HG02870 (cell line): ENCODE data around the gene ZDHHC8.
A peak's percentile ranks its signal among the peaks of the same experiment; 100 is the strongest.

ENCODE experiments used
- ATAC-seq: cut with Tn5 transposase; IDR thresholded peaks from one replicate; pipeline ENCODE4 v1.9.1; 2021; ENCODE audit warnings: mild to moderate bottlenecking, moderate library complexity; ENCODE audit not compliant: unreplicated experiment

ZDHHC8 gene, protein sequence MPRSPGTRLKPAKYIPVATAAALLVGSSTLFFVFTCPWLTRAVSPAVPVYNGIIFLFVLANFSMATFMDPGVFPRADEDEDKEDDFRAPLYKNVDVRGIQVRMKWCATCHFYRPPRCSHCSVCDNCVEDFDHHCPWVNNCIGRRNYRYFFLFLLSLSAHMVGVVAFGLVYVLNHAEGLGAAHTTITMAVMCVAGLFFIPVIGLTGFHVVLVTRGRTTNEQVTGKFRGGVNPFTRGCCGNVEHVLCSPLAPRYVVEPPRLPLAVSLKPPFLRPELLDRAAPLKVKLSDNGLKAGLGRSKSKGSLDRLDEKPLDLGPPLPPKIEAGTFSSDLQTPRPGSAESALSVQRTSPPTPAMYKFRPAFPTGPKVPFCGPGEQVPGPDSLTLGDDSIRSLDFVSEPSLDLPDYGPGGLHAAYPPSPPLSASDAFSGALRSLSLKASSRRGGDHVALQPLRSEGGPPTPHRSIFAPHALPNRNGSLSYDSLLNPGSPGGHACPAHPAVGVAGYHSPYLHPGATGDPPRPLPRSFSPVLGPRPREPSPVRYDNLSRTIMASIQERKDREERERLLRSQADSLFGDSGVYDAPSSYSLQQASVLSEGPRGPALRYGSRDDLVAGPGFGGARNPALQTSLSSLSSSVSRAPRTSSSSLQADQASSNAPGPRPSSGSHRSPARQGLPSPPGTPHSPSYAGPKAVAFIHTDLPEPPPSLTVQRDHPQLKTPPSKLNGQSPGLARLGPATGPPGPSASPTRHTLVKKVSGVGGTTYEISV

GRCh38 chr22:20131597-20131858 is at the start of gene ZDHHC8:
TSS of gene ZDHHC8 (plus strand) at chr22:20131804. CDS start at chr22:20131948, 144 bp downstream.
- peak; percentile 43 for ATAC-seq

DNA sequence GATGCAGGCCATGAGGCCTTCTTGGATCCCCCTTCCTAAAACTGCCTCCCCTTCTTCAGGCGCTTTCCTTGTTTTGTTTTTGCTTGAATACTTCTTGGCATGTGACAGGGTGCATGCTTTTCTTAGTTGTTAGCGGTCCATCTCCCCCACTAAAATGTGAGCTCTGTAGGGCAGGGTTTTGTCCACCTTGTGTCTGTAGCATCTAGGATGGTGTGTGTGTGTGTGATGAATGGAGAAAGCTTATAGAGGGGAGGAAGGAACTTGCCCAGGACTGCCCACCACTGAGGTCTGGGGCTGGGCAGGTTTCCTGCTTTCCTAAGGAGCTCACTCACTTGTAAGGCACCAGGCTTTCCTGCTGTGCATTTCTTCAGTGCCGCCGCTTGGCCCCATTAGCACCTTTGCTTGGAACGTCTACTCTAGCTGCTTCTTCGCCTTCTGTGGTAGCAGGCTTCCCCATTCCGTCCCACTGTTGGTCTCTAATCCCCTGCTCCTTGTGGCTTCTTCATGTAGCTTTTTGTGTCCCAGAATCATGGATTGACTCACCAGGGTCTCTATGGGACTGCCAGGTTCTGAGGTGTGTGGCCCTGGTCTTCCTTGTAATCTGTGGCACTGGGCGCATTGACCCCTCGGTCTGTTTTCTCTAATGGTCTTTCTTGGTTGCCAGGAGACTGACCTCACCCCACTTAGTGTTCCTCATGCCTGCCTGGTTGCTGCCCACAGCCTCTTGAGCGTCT is 48.3 kb upstream of the ZDHHC8 start:
- no peak for ATAC-seq

DNA sequence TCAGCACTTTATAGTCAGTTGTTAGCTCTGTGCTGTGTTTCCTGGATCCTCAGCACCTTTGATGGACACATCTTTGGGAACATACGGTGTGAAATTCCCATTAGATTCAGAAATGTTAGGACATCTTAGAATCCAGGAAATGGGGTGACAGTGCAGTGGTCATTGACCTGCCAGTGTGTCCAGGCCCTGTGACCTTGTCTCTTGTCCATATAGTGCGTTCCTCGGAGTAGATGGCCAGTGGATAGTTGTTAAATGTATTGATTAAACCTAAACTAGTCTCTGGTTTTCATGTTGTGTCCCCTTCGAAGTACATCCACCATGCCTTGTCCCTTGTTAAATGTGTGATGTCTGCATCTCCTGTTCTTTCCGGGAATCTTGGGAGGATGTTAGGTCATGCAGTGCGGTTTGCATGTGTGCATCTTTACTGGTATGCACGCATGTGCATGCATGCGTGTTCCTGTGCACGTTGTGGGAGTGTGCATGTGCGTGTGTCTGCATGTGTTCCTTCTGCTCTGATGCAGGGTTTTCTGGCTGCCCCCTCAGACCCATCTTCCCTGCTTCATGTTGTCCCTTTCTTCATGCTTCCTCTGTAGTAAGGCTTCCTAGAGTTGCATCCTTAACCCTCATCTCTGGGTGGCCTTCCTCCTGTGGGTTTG is 47.6 kb upstream of the ZDHHC8 start:
- ATAC-seq: no peak

DNA sequence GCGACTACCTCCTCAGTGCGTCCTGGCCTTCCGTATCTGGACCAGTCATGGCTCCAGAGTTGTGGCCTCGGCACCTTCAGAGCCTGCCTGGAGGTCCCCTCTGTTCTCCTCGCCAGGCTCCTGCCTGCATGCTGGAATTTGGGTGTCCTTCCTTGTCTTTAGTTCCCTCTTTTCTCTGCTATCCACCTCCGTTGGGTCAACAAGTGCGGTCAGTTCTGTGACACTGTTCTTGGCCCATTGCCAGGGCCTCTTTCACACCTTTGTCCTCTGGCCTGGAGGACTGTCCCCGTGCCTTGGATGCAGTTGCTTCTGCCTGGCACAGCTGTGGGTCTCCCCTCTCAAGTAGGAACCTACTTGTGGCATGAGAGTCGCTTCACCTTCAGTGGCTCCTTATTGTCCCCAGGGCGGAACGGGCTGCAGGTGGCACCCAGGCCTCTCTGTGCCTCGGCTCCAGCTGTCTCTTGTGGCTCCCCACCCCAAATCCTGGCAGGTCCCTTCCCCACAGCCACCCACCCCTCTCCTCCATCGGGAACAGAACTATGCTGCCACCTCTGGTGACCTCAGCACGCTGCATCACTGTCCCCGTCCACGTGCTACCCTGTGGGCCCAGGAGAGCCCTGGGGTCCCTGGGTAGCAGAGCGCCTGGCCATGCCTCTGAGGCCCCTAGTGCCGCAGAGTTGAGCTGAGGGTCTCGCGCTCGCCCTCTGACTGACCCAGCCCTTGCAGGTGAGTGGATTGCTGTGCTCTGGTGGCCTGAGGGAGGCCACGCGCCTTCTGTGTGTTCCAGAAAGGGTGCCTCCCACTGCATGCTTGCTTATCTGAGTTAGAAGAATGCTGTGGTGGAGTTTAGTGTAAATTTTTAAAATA is 46.8 kb upstream of the ZDHHC8 start:
- no peak for ATAC-seq

GRCh38 chr22:20085651-20086050 is 46.0 kb upstream of the ZDHHC8 start:
- no peak for ATAC-seq

- ATAC-seq: no peak
Observed at GRCh38 chr22:20086101-20086599, 45.5 kb upstream of the ZDHHC8 start.

GRCh38 chr22:20086763-20087162 is 44.8 kb upstream of the ZDHHC8 start:
- ATAC-seq: no peak

- no peak for ATAC-seq
Observed at GRCh38 chr22:20087319-20088262, 44.0 kb upstream of the ZDHHC8 start.

- ATAC-seq: no peak
Observed at GRCh38 chr22:20088263-20088648, 43.3 kb upstream of the ZDHHC8 start.

DNA sequence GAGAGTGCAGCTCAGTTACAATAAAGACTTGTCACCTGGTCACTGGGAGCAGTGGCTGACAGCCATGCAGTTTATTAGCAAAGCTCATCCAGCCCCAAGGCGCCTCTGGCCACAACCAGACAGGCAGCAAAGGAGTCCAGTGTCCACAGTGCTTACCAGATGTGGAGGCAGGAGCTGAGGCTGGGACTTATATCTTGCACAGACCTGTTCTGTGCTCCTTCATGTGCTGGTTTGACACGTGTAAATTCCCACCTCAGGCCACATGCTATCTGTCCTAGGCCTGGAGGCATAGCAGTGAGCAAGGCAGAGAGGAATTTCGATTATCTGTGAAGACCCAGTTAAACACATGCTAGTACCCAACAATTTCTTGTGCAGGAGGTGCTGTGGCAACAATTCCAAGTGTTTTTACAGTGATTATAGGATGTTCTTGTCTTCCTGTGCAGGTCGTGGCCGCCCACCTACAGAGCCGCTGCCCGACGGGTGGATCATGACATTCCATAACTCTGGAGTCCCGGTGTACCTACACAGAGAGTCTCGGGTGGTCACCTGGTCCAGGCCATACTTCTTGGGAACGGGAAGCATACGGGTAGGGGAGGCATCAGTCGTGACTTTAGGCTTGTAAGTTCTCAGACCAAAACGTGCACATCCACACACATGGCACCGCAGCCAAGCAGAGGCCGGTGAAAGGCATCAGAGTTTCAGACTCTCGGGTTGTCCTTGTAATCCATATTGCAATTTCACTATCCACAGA is 42.2 kb upstream of the ZDHHC8 start:
- no peak for ATAC-seq

- ATAC-seq: no peak
Observed at GRCh38 chr22:20089977-20090729, 41.5 kb upstream of the ZDHHC8 start.

- ATAC-seq: no peak
Observed at GRCh38 chr22:20090730-20091240, 40.8 kb upstream of the ZDHHC8 start.

GRCh38 chr22:20091690-20092476 is 39.7 kb upstream of the ZDHHC8 start:
- no peak for ATAC-seq

DNA sequence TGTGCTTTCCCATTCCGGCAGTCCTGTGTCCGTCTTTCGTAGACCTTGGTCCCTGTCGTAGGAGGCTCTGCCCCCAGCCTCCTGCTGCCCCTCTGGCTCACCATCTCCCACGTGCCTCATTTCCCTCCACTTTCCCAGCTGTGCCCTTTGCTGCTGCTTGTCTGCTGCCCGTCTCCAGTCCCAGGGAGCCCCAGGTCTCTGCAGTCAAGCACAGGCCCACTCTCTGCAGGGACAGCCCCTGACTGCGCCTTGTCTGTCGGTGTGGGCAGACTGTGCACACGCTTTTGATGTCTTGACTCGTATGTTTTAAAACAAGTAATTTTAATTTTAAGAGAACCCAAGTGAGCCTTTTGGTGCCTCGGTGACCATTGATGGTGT is 39.1 kb upstream of the ZDHHC8 start:
- no peak for ATAC-seq

DNA sequence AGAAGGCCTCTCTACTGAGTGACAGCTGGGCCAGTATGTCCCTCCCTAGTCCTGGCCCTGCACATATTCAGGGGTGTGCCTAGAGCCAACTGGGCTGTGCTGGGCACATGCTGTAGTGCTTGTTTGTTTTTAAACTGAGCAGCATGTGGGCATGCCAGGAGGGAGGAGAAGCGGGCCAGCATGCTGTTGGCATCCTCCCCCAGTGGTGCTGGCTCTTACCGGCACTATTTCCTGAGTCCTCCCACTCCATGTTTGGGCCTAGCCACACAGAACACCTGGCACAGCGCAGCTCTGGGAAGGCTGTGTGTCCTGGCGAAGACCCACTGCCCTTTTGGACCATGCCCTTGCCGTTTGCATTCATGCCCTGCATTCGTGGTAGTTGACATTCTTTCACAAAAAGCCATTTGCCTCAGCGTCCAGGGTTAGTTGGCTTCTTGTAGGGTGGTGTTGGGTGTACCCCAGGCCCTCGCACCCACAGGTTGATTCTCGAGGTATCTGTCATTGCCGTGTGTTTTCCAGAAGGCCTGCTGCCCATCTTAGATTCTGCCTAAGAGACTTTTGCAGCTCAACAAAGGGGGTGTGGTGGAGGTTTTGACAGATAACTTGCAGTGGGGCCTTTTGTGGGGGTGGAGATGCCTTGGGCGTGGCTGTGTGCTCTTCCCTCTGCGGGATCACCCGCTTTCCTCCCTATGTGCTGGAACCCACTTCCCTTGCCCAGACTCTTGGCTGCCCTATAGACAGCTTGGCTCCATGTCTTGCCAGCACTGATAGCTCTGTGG is 38.0 kb upstream of the ZDHHC8 start:
- no peak for ATAC-seq
